Measurements from ENCODE around the gene KNOP1. TPM values are rescaled to one million over a fixed set of nuclear protein-coding genes. Genes with fewer than 3 reads are reported as not detected.

The KNOP1 gene
- 13.1 and 20.3 TPM in 2 replicates for total RNA-seq

GRCh38 chr16:19717741-19718623 lies at the start of gene KNOP1, which contains the start of gene IQCK:
KNOP1 (minus strand) TSS chr16:19718227; CDS start chr16:19715035, 3,192 bp downstream.
IQCK (plus strand) TSS chr16:19718271; CDS start chr16:19718307, 36 bp downstream.

Other genes starting within 250 kb of the KNOP1 start
- 34.0 and 36.7 TPM in 2 replicates for gene GDE1, start 196.1 kb downstream of the KNOP1 start, total RNA-seq
- 6.0 and 11.3 TPM in 2 replicates for gene CCP110, start 194.3 kb downstream of the KNOP1 start, total RNA-seq
- 27.5 and 46.9 TPM in 2 replicates for gene VPS35L, start 162.5 kb downstream of the KNOP1 start, total RNA-seq
- 9.4 and 19.2 TPM in 2 replicates for gene IQCK, start within 50 bp of the KNOP1 start, total RNA-seq
- gene GPRC5B, start 166.6 kb upstream of the KNOP1 start, total RNA-seq = 39.2 and 195 TPM in 2 replicates